ENCODE data around the gene ALDH18A1. TPM values are rescaled to one million over a fixed set of nuclear protein-coding genes. Genes with fewer than 3 reads are reported as not detected.

Gene ALDH18A1
- polyA plus RNA-seq, 1 donor (not counting 4 experiments of a cell fraction or from before 2014, with no cell fraction given), result 53.4 TPM

- Histone ChIP-seq H3K9me1 (ENCODE audit: control insufficient read depth, extremely low read depth, insufficient read depth, low read length) (no peaks in the 10 kb centered on the region), H3K27me3 (ENCODE audit: control insufficient read depth, extremely low read depth, insufficient read depth, low read length) (no peaks in the 10 kb centered on the region), H3K79me2 (ENCODE audit: control insufficient read depth, insufficient read depth, low read length) (no peaks in the 10 kb centered on the region), H3K36me3 (ENCODE audit: control insufficient read depth in 2 of 2, extremely low read depth in 1 of 2, insufficient read depth in 2 of 2, low read length in 2 of 2) (no peaks in the 10 kb centered on the region), H3K9ac (ENCODE audit: control insufficient read depth, extremely low read depth, insufficient read depth, low read length) (no peak overlapping the region), H3K4me1 (ENCODE audit: control insufficient read depth, extremely low read depth, insufficient read depth, low read length) (no peaks in the 10 kb centered on the region), H2AFZ (ENCODE audit: control insufficient read depth, low read length) (no peak overlapping the region), H3K27ac (ENCODE audit: control insufficient read depth, insufficient read depth, low read length) (no peak overlapping the region), H3K4me2 (ENCODE audit: control insufficient read depth, extremely low read depth, insufficient read depth, low read depth, low read length) (no peak overlapping the region), H3K4me3 (ENCODE audit: control insufficient read depth in 2 of 3, extremely low read depth in 1 of 3, insufficient read depth in 2 of 3, low read depth in 1 of 3, low read length in 3 of 3) (no peak overlapping the region), H4K20me1 (ENCODE audit: control insufficient read depth, extremely low read depth, insufficient read depth, low read length) (no peaks in the 10 kb centered on the region), H3K9me3 (ENCODE audit: control insufficient read depth, low read depth, low read length) (no peaks in the 10 kb centered on the region)
- dilution Hi-C loops (cut with MboI; ENCODE audit: extremely low pct_ligation_motif_present, low sequenced_read_pairs), result no loop called here
- DNase-seq (ENCODE audit: low read depth, low spot score) (no peak), FAIRE-seq (no peak)
- TF ChIP-seq CTCF (optimal IDR thresholded peaks at IDR 0.05 in 1 of 3, IDR thresholded peaks at IDR 0.05 in 1 of 3, conservative IDR thresholded peaks at IDR 0.05 in 1 of 3; ENCODE audit: extremely low read depth in 1 of 3, insufficient read depth in 2 of 3, low read length in 3 of 3), result no peak
- TF ChIP-seq EZH2 (IDR thresholded peaks at IDR 0.05; ENCODE audit: low read length), result no peak
Observed at GRCh38 chr10:95597788-95598187, 58.7 kb downstream of the ALDH18A1 start.

DNA sequence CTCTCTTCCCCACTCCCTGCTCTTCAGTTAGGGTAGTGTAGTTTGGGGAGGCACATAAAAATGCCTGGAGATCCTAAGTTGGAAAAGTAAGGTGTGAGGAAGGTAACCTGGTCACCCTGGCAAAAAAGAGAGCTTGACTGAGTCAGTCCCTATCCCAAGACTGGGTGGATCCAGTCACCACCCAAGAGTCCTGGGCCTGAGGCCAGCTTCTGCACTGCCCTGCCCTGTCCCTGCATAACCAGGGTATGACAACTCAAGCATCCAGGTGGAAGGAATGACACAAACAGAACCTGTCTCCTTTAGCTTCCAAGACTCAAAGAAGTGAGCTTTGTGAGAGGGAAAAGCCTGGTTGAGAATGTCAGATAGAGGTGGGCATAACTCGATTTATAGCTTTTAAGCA is 68.5 kb downstream of the ALDH18A1 start:
- Histone ChIP-seq H2AFZ (ENCODE audit: control insufficient read depth, low read length) (no peak overlapping the region), H3K9me1 (ENCODE audit: control insufficient read depth, extremely low read depth, insufficient read depth, low read length) (no peaks in the 10 kb centered on the region), H3K27ac (ENCODE audit: control insufficient read depth, insufficient read depth, low read length) (no peak overlapping the region), H3K9ac (ENCODE audit: control insufficient read depth, extremely low read depth, insufficient read depth, low read length) (no peak overlapping the region), H3K4me1 (ENCODE audit: control insufficient read depth, extremely low read depth, insufficient read depth, low read length) (no peaks in the 10 kb centered on the region), H3K36me3 (ENCODE audit: control insufficient read depth in 2 of 2, extremely low read depth in 1 of 2, insufficient read depth in 2 of 2, low read length in 2 of 2) (no peaks in the 10 kb centered on the region), H3K79me2 (ENCODE audit: control insufficient read depth, insufficient read depth, low read length) (no peaks in the 10 kb centered on the region), H4K20me1 (ENCODE audit: control insufficient read depth, extremely low read depth, insufficient read depth, low read length) (no peaks in the 10 kb centered on the region), H3K4me3 (ENCODE audit: control insufficient read depth in 2 of 3, extremely low read depth in 1 of 3, insufficient read depth in 2 of 3, low read depth in 1 of 3, low read length in 3 of 3) (no peak overlapping the region), H3K4me2 (ENCODE audit: control insufficient read depth, extremely low read depth, insufficient read depth, low read depth, low read length) (no peak overlapping the region), H3K27me3 (ENCODE audit: control insufficient read depth, extremely low read depth, insufficient read depth, low read length) (no peaks in the 10 kb centered on the region), H3K9me3 (ENCODE audit: control insufficient read depth, low read depth, low read length) (no peaks in the 10 kb centered on the region)
- DNase-seq (ENCODE audit: low read depth, low spot score), result no peak
- FAIRE-seq, result no peak
- TF ChIP-seq CTCF (optimal IDR thresholded peaks at IDR 0.05 in 1 of 3, IDR thresholded peaks at IDR 0.05 in 1 of 3, conservative IDR thresholded peaks at IDR 0.05 in 1 of 3; ENCODE audit: extremely low read depth in 1 of 3, insufficient read depth in 2 of 3, low read length in 3 of 3) (no peak), EZH2 (IDR thresholded peaks at IDR 0.05; ENCODE audit: low read length) (no peak)
- dilution Hi-C loops (cut with MboI; ENCODE audit: extremely low pct_ligation_motif_present, low sequenced_read_pairs), result no loop called here
